GM19023 (cell line): Measurements from ENCODE around the gene FAM8A1.
A peak's percentile ranks its signal among the peaks of the same experiment; 100 is the strongest.
"Not testable (repeated sequence)": the region's sequence is repeated elsewhere in the genome, so short reads cannot be mapped to it uniquely, and the experiment has no call there.

Source experiments
- ATAC-seq: cut with Tn5 transposase; IDR thresholded peaks from one replicate; pipeline ENCODE4 v1.9.1; 2021; ENCODE audit warnings: mild to moderate bottlenecking, moderate library complexity; ENCODE audit not compliant: unreplicated experiment

The FAM8A1 gene, protein sequence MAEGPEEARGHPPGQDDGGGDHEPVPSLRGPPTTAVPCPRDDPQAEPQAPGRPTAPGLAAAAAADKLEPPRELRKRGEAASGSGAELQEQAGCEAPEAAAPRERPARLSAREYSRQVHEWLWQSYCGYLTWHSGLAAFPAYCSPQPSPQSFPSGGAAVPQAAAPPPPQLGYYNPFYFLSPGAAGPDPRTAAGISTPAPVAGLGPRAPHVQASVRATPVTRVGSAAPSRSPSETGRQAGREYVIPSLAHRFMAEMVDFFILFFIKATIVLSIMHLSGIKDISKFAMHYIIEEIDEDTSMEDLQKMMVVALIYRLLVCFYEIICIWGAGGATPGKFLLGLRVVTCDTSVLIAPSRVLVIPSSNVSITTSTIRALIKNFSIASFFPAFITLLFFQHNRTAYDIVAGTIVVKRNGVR

DNA sequence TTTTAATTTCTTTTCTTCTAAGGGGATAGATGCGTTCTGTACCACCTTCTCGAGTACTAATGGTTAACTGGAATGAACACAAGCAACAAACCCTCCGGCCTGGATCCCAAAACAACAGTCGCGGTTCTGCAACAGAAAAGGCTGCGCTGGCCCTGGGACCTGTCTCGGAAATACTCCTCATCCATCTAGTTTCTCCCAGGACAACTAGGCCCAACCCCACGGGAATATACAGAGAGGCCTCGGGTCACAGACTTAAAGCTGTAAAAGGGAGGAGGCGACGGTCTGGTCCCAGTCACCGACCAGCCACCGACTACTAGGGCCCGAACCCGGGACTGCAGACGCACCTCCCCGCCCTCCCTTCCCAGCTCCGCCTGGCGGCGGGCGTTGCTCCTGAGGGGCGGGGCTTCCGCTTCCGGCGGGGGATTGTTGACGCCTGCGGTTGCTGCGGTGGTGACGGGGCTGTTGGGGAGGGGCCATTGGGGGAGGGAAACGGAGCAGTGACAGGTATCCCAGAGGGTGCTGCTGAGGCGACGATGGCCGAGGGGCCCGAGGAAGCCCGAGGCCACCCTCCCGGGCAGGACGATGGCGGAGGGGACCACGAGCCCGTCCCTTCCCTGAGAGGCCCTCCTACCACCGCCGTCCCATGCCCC lies at the start of gene FAM8A1:
Gene FAM8A1, plus strand, starts transcription at position 426 of the 650 bp plus-strand sequence. Its CDS starts 108 bp downstream, at position 534.
- peak; percentile 90 for ATAC-seq

DNA sequence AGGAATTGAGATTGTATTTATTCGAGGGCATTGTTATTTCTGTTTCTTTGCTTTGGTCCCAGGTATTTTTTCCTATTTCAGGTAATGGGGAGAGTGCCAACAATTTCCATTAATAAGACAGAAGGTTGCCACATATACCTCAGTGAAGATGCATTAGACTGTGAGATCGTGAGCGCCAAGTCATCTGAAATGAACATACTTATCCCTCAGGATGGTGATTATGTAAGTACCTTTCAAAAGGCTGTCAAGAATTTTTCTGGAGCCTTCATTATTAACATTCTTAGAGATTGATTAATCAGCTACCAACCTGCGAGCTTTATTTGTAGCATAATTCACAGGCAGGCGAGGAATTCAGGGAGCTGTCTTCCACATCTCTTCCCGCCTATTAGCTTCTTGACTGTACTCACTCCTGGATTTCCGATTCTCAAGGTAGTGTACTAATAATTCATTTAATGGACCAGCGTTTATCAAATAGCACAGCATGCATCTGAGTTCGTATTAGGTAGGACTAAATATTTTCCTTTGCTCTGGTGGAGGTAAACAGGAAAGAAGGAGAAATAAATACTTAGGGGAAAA lies 48.6 kb upstream of the FAM8A1 start:
- ATAC-seq = no peak

DNA sequence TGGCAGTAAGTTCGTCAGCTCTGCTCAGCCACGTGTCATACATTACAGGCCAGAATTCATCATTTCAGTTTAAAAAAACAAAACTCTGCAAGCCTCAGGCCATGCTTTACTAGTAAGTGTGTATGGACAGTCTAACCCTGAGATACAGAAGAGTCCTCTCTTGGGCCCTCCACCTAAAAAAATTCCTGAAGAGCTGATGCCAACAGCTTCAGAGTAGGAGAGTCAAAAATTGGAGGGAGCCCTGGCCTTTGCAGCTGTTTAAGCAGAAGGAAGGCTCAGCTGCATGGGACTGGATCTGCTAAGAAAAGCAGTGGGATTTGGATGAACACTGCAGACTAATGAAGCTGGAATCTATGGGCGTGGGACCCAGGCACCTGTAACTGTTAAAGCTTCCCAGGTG lies 47.2 kb upstream of the FAM8A1 start:
- ATAC-seq = no peak

DNA sequence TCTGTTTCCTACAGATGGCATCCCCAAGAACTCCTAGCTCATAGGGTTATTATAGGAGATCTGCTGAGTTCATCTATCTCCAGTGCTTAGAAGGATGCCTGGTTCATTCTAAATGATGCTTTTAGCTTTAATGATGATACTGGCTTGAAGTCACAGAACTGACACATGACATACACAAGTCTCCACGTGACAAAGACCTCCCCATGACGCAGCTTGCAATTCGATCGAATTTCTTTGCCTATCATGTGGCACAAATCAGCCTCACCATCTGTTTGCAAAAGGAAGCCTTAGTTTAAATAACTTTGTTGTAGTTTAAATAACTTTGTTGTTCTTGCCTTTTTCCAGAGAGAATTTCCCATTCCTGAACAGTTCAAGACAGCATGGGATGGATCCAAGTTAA lies 44.1 kb upstream of the FAM8A1 start:
- ATAC-seq = no peak

DNA sequence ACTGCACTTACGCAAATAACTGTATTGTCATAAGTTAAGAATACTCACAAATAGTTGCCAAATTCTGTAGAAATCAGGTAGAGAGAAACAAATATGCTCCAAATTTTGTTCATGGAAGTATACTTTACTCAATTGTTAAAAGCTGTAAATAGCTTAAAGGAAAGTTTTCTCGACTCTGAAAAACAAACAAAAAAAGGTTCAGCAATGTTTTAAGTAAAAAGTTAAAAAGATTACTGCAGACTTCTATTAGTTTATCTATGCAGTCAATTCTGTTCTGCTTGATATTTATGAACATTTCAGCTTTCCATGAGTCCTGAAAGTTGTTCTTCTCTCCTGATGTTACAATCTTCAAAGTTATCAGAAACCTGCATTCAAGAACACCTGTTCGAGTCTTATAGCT lies 37.5 kb upstream of the FAM8A1 start:
- ATAC-seq = no peak

DNA sequence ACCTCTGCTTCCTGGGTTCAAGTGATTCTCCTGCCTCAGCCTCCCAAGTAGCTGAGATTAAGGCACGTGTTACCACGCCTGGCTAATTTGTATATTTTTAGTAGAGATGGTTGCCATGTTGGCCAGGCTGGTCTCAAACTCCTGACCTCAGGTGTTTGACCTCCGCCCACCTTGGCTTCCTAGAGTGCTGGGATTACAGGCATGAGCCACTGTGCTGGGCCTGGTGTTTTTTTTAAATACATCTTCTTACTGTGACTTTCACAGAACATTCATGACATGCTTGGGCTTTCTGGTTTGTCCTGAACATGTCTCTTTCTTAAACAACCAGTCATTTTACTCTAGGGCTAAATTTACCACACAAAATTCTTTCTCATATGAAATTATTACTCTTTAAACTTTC lies 34.7 kb upstream of the FAM8A1 start:
- no peak for ATAC-seq

DNA sequence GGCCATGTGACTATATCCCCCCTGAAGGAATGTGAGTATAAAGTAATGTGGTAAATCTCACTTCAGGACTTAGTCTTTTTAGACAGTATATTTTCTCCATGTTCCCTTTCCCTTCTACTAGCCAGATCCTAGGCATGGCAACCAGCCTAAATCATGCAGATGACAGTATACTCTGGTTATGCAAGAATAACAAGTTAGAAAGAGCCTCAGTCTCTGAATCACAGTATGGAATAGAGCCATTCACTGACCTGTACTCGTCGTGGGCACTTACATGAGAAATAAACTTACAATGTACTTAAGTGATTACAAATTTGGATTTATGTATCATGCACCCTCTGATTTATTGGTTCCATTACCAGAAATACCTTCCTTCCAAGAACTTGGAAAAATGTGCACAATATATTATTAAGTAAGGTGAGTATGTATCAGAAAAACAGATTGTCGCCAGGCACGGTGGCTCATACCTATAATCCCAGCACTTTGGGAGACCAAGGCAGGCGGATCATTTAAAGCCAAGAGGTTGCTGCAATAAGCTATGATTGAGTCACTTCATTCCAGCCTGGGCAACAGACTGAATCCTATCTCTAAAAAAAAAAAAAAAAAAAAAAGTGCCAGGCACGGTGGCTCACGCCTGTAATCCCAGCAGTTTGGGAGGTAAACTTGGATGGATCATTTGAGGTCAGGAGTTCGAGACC lies 25.1 kb upstream of the FAM8A1 start:
- ATAC-seq = no peak

DNA sequence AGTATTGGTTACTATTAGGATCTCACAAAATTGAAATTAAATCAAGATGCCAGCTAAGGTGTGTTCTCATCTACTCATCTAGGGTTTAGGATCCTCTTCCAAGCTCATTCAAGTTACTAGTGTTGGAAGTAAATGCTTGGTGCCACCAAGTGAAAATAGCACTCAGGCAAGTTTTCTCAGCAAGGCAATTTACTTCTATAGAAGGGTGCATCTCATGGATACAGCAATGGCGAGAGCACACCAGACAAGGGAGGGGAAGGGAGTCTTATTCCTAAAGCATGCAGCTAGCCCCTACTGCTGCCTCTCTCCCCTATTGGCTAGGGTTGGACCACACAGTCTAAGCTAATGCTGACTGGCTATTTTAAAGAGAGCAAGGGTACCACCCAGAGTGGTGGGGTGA lies 23.0 kb upstream of the FAM8A1 start:
- no peak for ATAC-seq

DNA sequence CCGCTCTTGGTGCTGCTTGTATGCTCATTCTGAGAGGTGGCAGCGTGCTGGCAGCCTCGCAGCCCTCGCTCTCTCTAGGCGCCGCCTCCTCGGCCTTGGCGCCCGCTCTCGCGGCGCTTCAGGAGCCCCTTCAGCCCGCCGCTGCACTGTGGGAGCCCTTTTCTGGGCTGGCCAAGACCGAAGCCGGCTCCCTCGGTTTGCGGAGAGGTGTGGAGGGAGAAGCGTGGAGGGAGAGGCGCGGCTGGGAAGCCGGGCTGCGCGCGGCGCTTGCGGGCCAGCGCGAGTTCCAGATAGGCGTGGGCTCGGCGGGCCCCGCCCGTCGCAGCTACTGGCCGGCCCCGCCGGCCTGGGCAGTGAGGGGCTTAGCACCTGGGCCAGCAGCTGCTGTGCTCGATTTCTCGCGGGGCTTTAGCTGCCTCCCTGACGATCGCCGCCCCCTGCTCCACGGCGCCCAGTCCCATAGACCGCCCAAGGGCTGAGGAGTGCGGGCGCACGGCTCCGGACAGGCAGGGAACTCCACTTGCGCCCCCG lies 19.5 kb upstream of the FAM8A1 start:
- ATAC-seq = peak; percentile 58

DNA sequence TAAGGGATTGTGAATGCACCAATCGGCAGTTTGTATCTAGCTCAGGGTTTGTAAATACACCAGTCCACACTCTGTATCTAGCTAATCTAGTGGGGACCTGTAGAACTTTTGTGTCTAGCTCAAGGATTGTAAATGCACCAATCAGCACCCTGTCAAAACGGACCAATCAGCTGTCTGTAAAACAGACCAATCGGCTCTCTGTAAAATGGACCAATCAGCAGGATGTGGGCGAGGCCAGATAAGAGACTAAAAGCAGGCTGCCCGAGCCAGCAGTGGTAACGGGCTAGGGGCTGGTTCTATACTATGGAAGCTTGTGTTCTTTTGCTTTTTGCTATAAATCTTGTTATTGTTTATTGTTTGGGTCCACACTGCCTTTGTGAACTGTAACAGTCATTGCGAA lies 18.8 kb upstream of the FAM8A1 start:
- not testable (repeated sequence) for ATAC-seq

DNA sequence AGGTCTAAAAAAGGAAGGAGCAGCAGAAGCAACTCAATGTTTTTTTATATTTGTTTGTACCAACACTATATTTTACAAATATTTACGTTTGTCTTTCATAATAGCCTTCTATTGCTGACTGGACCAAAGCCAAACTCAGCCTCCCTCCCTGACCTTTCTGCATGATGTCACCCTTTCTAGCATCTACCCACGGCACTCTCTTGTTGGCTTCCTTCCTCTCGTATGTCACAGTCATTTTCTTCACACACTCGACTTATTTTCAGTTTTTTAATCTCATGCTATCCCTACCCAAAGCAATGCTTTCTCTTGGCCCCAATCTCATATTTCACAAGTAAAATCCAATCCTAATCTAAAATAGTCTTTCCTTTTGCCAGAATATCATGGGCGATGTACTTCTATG lies 16.3 kb upstream of the FAM8A1 start:
- ATAC-seq = no peak

DNA sequence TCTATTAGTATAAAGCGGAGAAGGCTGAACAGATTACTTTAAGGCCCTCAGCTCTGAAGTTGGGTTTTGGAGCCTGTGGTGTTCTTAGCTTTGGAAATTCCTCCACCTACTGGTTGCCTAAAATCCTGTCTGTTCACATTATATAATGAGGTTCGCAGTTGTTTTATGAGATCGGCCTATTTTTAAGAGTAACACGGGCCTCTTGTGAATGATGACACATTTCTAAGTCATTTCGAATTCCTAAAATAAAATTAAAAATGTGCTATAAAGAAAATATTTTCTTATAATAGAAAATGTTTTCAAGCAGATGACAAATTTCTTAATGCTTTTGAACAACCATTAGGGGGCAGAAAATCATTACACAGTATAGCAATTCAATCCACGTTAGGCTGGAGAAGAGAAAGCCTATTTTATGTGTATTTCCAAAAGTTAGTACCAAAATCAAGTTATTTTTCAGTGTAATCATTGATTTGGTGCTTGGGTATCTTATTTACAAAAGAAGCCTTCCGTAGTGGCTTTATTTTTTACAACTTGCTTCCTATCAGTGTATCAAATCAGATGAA lies 15.8 kb upstream of the FAM8A1 start:
- ATAC-seq = peak; percentile 42

DNA sequence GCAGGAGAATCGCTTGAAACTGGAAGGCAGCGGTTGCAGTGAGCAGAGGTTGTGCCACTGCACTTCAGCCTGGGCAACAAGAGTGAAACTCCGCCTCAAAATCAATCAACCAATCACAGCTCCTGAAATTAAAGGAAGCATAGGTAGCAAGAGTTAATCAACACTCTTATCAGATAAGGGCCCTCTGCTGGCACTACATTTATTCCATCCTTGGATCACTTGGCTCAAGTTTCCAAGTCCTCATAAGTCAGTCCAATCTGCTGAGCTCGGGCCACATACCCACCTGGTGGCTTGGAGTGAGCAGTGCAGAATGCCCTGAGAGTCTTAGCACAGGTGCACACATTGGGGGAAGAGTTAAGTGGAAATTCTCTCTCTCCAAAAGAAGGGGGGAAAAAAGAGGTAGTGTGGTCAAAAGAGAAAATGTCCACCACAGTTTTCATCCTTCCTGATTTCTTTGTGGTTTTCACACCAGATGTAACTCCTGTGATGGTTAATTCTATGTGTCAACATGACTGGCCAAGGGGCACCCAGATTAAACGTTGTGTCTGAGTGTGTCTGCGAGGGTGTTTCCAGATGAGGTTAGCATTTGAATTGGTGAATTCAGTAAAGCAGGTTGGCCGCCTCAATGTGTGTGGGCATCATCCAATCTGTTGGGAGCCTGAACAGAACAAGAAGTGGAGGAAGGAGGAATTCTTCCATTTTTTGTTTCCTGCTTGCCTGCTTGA lies 14.2 kb upstream of the FAM8A1 start:
- ATAC-seq = no peak

DNA sequence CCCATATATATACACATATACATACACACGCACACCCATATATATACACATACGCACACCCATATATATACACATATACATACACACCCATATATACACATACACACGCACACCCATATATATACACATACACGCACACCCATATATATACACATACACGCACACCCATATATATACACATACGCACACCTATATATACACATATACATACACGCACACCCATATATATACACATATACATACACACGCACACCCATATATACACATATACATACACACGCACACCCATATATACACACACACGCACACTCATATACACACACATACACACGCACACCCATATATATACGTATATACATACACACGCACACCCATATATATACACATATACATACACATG lies 13.5 kb upstream of the FAM8A1 start:
- ATAC-seq = not testable (repeated sequence)

DNA sequence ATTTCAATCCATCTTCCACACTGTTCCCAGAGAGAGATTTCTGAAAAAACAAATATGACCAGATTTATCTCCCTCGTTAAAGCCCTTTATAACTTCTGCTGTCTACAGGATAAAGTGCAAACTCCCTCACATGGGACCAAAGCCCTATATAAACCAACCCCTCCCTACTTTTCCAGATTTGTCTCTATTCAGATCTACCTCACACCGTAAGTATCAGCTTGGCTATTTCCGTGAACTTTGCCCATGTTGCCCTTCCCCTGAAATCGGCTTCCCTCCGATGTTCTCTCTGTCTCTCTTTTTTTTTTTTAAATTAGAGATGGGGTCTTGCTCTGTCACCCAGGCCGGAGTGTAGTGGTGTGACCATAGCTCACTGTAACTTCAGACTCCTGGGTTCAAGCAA lies 12.1 kb upstream of the FAM8A1 start:
- no peak for ATAC-seq

DNA sequence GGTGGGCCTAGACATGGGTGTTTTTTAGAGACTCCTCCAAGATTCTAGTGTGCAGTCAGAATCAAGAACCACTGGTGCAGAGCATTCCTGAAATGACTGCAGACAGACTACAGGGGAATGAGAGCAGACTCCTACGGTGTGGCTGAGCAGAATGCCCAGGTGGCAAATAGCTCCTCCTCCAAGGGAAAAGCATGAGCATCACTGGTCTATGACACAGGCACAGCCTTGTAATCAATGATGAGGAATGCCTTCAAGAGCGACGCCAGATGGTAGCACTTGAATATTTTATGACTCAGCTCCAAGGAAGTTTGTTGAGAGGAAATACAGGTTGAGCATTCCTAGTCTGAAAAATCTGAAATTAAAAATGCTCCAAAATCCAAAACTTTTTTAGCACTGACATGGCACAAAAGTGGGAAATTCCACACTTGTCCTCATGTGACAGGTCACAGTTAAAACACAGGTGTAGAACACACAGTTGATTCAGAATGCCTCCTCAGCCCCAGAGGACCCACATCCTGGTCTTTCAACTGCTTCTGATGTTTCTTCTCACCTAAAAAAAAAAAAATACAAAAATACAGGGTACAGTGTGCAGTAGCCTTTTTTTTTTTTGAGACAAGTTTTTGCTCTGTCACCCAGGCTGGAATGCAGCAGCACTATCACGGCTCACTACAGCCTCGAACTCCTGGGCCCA lies 10.6 kb upstream of the FAM8A1 start:
- ATAC-seq = no peak

DNA sequence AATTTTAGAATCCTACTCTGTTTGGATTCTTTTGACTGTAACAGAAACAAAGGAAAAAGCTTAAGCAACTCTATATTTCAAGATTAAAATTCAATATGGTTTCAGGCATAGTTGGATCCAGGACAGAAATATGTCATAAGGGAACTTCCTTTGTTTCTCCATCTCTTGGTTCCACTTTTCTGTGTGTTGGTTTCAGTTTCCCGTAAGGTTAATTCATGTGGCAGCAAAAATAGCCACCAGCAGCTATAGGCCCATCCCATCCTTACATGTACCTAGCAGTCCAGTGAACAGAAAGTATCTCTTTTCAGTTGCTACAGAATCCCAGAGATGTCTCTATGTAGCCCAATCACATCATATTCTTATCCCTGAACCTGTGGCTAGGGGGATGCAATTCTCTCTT lies 8.8 kb upstream of the FAM8A1 start:
- ATAC-seq = no peak

DNA sequence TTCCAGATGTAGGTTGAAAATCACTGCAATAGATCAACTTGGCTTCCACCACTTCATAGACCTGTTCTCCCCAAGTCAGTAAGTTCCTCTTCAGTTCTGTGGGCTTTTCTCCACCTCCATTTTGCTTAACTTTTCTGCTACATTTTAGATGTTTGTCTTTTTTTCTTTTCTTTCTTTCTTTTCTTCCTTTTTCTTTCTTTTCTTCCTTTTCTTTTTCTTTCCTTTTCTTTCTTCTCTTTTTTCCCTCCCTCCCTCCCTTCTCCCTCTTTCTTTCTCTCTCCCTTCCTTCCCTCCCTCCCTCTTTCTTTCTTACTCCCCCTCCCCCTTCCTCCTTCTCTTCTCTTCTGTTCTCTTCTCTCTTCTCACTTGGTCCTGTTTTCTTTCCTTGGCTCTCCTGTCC lies 6.9 kb upstream of the FAM8A1 start:
- ATAC-seq = no peak

DNA sequence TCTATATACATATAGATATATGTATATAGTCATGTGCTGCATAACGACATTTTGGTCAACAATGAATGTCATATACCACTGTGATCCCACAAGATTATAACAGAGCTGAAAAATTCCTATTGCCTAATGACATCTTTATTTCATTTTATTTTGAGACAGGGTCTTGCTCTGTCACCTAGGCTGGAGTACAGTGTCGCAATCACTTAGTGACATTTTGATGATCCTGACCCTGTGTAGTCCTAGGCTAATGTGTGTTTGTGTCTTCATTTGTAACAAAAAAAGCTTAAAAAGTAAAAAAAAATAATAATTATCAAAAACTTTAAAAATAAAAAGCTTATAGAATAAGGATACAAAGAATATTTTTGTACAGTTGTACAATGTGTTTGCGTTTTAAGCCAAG lies 4.0 kb upstream of the FAM8A1 start:
- ATAC-seq = no peak
